ENCODE measurements around the gene DEGS2. TPM values are rescaled to one million over a fixed set of nuclear protein-coding genes. Genes with fewer than 3 reads are reported as not detected.
A peak's percentile ranks its signal among the peaks of the same experiment; 100 is the strongest.

Gene DEGS2
- total and polyA plus RNA-seq, 2 of the 13 experiments (the other 11 are each of a cell fraction or from before 2014, with no cell fraction given) = 0.09 TPM

DNA sequence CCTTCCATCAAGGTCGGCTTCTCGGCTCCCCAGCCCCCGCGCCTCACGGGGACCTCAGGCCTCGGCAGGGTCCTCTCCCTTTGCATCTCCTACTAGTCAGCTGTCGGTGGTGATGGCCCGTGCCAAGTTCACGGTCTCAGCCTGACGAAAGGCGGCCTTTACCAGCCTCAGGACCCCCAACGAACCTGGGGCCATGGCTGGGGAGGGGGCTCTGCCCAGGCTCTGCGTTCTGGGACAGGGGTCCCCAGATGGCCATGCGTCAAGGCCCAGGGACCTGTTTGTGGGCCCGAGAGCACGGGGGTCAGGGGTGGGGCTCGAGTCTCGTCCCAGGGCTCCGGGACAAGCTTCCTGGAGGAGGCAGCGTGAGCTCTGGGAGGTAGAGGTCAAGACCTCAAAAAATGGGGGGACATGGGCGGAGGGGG, 32.8 kb upstream of the DEGS2 start:
- BruUV-seq (replicated peaks) = TSS peak; percentile 84
- no peaks in the 10 kb centered on the region for H3K79me2 ChIP-seq (ENCODE audit: insufficient read depth, low read length)
- DNase-seq (ENCODE audit: low spot score) (no peak), ATAC-seq (no peak), FAIRE-seq (no peak)
- peak overlapping the region; percentile 99 for H3K4me2 ChIP-seq (ENCODE audit: low read depth, low read length)
- peaks cover 51% of the 10 kb centered on the region for H3K4me1 ChIP-seq (ENCODE audit: insufficient read depth, low read length)
- ChIA-PET POLR2A (interaction anchor here (1.0 to 3.8 kb wide), 14 partner anchors 10 to 221 kb away, joined by 3 to 40 read pairs (median 6); no protein-coding TSS in a partner anchor), CTCF (ENCODE audit: low intra/inter-chr PET ratio, low total read pairs) (interaction anchor here (1.1 to 2.5 kb wide), 4 partner anchors 52 to 210 kb away, joined by 8 to 12 read pairs (median 9); no protein-coding TSS in a partner anchor)
- no peaks in the 10 kb centered on the region for H4K20me1 ChIP-seq (ENCODE audit: insufficient read depth, low read length)
- H3K27me3 ChIP-seq (ENCODE audit: control insufficient read depth in 1 of 2, insufficient read depth in 2 of 2, low read length in 2 of 2) = no peaks in the 10 kb centered on the region
- no peak overlapping the region for H2AFZ ChIP-seq (ENCODE audit: low read length)
- H3K4me3 ChIP-seq (replicated peaks in 1 of 3; ENCODE audit: insufficient read depth in 1 of 3, low read depth in 2 of 3, low read length in 3 of 3) = peak overlapping the region; percentile 64 to 80 (median 64); a peak in 5 of 6 replicates
- peak overlapping the region; percentile 76 for H3K27ac ChIP-seq (ENCODE audit: extremely low read length, insufficient read depth, low read length)
- H3K9me3 ChIP-seq (ENCODE audit: low read length) = 0 out of 2 replicates have a peak, but pooled peaks cover 4% of the 10 kb centered on the region
- intact Hi-C loops (cut with micrococcal nuclease; ENCODE audit: unreplicated experiment) (loop anchor here (1.0 kb wide), 1 partner anchor 52 kb away; no protein-coding TSS in a partner anchor), in situ Hi-C loops (cut with HindIII; ENCODE audit: extremely low pct_ligation_motif_present, low pct_unique_long_range_greater_than_20kb) (loop anchor here (5.0 kb wide), 1 partner anchor 50 kb away; no protein-coding TSS in a partner anchor)
- peak overlapping the region; percentile 91 for H3K9ac ChIP-seq (ENCODE audit: insufficient read depth, low read depth, low read length)
- no peaks in the 10 kb centered on the region for H3K36me3 ChIP-seq (replicated peaks in 1 of 2; ENCODE audit: control insufficient read depth in 1 of 2, insufficient read depth in 2 of 2, low read length in 2 of 2)
- WGBS (ENCODE audit: low lambda C conversion rate) = 50% methylated on average over 7 of the region's 21 CpGs
- peak; percentile 72; the same call in 1 of the 2 replicates for TF ChIP-seq ZBTB38 (CRISPR knock-in tag; IDR thresholded peaks at IDR 0.05)
- 0 out of 2 replicates have a peak, but pooled peaks have one; percentile 36 for TF ChIP-seq ZNF737 (CRISPR knock-in tag; IDR thresholded peaks at IDR 0.05; ENCODE audit: borderline replicate concordance)
- TF ChIP-seq ZNF225 (CRISPR knock-in tag; IDR thresholded peaks at IDR 0.05) = peak; percentile 59; the same call in 1 of the 2 replicates
- TF ChIP-seq, protein P1, sequence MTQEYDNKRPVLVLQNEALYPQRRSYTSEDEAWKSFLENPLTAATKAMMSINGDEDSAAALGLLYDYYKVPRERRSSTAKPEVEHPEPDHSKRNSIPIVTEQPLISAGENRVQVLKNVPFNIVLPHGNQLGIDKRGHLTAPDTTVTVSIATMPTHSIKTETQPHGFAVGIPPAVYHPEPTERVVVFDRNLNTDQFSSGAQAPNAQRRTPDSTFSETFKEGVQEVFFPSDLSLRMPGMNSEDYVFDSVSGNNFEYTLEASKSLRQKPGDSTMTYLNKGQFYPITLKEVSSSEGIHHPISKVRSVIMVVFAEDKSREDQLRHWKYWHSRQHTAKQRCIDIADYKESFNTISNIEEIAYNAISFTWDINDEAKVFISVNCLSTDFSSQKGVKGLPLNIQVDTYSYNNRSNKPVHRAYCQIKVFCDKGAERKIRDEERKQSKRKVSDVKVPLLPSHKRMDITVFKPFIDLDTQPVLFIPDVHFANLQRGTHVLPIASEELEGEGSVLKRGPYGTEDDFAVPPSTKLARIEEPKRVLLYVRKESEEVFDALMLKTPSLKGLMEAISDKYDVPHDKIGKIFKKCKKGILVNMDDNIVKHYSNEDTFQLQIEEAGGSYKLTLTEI (CRISPR knock-in tag; conservative IDR thresholded peaks at IDR 0.05) = no peak
- TF ChIP-seq REXO4 (CRISPR knock-in tag; IDR thresholded peaks at IDR 0.05; ENCODE audit: borderline replicate concordance) = no peak
- TF ChIP-seq ZNF589 (CRISPR knock-in tag; conservative IDR thresholded peaks at IDR 0.05) = 0 out of 2 replicates have a peak, but pooled peaks have one; percentile 24
- TF ChIP-seq, protein P2, sequence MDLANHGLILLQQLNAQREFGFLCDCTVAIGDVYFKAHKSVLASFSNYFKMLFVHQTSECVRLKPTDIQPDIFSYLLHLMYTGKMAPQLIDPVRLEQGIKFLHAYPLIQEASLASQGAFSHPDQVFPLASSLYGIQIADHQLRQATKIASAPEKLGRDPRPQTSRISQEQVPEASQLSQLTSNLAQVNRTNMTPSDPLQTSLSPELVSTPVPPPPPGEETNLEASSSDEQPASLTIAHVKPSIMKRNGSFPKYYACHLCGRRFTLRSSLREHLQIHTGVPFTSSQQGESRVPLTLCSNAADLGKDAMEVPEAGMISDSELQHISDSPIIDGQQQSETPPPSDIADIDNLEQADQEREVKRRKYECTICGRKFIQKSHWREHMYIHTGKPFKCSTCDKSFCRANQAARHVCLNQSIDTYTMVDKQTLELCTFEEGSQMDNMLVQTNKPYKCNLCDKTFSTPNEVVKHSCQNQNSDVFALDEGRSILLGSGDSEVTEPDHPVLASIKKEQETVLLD (CRISPR knock-in tag; IDR thresholded peaks at IDR 0.05; ENCODE audit: low read depth) = 0 out of 2 replicates have a peak, but pooled peaks have one; percentile 2
- TF ChIP-seq ZNF850 (CRISPR knock-in tag; conservative IDR thresholded peaks at IDR 0.05) = no peak
- peak; percentile 75 for TF ChIP-seq PRPF4 (IDR thresholded peaks at IDR 0.05; ENCODE audit: low read depth, low read length, poor library complexity, severe bottlenecking)
- peak; percentile 23; the same call in 1 of the 2 replicates for TF ChIP-seq ZFP82 (CRISPR knock-in tag; IDR thresholded peaks at IDR 0.05; ENCODE audit: borderline replicate concordance)
- TF ChIP-seq, protein P3, sequence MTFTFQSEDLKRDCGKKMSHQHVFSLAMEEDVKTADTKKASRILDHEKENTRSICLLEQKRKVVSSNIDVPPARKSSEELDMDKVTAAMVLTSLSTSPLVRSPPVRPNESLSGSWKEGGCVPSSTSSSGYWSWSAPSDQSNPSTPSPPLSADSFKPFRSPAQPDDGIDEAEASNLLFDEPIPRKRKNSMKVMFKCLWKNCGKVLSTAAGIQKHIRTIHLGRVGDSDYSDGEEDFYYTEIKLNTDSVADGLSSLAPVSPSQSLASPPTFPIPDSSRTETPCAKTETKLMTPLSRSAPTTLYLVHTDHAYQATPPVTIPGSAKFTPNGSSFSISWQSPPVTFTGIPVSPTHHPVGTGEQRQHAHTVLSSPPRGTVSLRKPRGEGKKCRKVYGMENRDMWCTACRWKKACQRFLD (CRISPR knock-in tag; IDR thresholded peaks at IDR 0.05; ENCODE audit: borderline replicate concordance) = no peak
- TF ChIP-seq NCOA2 (CRISPR knock-in tag; IDR thresholded peaks at IDR 0.05) = no peak
- TF ChIP-seq SNAI1 (CRISPR knock-in tag; IDR thresholded peaks at IDR 0.05; ENCODE audit: borderline replicate concordance) = no peak
- no peak for TF ChIP-seq HNRNPL (IDR thresholded peaks at IDR 0.05; ENCODE audit: low read depth, low read length)
- TF ChIP-seq, protein P4, sequence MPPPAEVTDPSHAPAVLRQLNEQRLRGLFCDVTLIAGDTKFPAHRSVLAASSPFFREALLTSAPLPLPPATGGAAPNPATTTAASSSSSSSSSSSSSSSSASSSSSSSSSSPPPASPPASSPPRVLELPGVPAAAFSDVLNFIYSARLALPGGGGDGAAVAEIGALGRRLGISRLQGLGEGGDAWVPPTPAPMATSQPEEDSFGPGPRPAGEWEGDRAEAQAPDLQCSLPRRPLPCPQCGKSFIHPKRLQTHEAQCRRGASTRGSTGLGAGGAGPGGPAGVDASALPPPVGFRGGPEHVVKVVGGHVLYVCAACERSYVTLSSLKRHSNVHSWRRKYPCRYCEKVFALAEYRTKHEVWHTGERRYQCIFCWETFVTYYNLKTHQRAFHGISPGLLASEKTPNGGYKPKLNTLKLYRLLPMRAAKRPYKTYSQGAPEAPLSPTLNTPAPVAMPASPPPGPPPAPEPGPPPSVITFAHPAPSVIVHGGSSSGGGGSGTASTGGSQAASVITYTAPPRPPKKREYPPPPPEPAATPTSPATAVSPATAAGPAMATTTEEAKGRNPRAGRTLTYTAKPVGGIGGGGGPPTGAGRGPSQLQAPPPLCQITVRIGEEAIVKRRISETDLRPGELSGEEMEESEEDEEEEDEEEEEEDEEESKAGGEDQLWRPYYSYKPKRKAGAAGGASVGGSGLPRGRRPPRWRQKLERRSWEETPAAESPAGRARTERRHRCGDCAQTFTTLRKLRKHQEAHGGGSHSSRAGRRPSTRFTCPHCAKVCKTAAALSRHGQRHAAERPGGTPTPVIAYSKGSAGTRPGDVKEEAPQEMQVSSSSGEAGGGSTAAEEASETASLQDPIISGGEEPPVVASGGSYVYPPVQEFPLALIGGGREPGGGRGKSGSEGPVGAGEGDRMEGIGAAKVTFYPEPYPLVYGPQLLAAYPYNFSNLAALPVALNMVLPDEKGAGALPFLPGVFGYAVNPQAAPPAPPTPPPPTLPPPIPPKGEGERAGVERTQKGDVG (CRISPR knock-in tag; IDR thresholded peaks at IDR 0.05; ENCODE audit: borderline replicate concordance) = peak; percentile 65; the same call in 1 of the 2 replicates
- peak; percentile 33; the same call in 1 of the 2 replicates for TF ChIP-seq ZNF891 (CRISPR knock-in tag; IDR thresholded peaks at IDR 0.05)

Measured in HepG2 (cell line).